KBM-7 (cell line): Measurements from ENCODE around the gene LRRFIP2.
A peak's percentile ranks its signal among the peaks of the same experiment; 100 is the strongest.
"Not testable (repeated sequence)": the region's sequence is repeated elsewhere in the genome, so short reads cannot be mapped to it uniquely, and the experiment has no call there.

Source experiments
- DNase-seq: peaks from one replicate; pipeline ENCODE4 v3.0.0-alpha.2; 2015
- in situ Hi-C: fragments of 300-500 bp; cut with MboI; formaldehyde crosslinking; loops from 2 replicates; pipeline ENCODE4 v1.14.3; 2020; ENCODE audit warnings: low sequenced_read_pairs, low pct_unique_long_range_greater_than_20kb, mixed read lengths

The LRRFIP2 gene

DNA sequence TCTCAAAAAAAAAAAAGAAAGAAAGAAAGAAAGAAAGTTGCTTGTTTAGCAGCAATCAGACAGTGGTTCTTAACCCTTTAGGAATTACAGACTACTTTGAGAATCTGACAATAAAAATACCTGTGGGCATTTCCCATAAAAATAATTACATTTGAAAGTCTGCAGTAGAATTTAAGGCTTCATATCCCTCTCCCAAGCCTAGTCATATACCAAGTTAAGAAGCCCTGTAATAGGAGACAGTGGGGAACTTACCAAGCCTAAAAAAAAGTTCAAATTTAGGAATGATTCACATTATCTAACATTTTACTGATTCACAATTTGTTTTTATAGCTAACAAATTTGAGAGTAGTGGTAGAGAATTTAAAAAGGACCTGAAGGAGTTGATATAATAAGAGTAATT, 47.5 kb downstream of the LRRFIP2 start:
- DNase-seq = no peak
- in situ Hi-C loops = no loop called here

DNA sequence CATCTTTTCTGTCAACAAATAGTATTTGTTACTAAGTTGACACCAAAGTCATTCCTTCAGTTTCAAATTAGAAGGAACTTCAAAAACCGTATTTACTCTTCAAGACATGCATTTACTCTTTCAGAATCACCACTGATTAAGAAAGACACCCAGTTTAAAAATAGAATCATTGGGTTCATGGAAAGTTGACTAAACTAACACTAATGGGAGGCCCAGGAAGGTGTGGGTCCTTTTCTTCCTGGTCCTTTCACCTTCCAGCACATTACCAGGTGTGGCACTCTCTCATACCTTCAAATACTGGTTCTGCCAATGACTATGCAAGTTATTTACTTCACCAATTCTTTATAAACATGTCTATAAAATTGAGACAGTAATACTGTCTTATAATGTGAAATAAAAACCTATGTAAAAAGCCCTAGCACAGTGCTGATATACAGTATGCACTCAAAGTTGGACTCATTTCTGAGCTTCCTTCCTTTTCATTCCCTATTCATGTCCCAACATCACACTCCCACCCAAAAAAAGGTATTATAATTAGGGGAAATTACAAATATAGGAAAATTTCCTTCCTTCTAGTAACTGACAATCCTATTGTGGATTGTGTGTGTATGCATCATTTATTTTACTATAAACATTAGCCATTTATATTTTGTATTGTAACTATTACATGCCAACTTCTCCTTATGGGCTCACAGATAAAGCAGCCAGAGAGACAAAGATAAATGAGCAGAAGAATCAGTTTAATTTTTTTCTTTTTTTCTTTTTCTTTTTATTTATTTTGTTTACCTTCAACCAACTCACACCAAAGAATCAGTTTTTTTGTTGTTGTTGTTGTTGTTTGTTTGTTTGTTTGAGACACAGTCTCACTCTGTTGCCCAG, 48.9 kb downstream of the LRRFIP2 start:
- no peak for DNase-seq
- in situ Hi-C loops = no loop called here

DNA sequence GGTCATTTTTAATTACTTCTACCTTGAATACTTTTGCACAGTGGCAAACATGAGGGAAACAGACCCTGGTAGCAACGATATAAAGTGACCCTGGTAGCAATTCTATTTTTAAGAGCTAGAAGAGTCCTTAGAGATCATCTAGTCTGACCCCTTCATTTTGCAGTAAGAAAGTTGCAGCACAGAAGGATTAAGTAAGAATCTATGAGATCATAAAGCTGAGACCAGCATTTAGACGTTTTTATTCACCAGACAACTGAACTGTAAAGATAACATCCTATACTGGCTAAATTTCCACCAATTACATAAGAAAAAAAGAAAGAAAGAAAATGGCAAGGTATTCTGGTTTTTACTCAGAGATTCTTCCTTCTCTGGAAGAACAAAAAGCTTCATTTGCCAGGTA, 49.9 kb downstream of the LRRFIP2 start:
- in situ Hi-C loops = no loop called here
- DNase-seq = no peak

DNA sequence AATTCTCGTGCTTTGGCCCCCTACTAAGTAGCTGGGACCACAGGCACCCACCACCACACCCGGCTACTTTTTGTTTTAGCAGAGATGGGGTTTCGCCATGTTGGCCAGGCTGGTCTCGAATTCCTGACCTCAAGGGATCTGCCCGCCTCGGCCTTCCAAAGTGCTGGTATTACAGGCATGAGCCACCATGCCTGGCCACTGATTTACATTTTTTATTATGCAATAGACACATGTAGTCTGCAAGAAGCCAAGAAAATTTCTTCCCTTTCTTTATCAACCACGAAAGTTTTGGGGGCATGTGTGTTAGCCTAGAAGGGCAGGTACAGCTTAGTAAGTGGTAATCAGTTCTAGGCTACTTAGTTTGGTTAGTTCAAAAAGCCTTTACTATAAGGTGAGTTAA, 51.1 kb downstream of the LRRFIP2 start:
- in situ Hi-C loops = no loop called here

DNA sequence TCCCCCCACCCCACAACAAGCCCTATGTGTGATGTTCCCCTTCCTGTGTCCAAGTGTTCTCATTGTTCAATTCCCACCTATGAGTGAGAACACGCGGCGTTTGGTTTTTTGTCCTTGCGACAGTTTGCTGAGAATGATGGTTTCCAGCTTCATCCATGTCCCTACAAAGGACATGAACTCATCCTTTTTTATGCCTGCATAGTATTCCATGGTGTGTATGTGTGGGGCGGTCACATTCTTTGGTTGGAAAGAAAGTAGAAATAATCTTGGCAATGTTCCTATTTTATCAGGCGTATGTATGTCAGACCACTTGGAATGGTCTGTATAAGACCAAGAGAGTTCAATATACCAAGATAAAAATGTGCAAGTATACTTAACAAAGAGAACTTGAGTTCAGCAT, 52.3 kb downstream of the LRRFIP2 start:
- DNase-seq, in situ Hi-C loops: not testable (repeated sequence)

More for the DNA sequence above, 51.1 kb downstream of the LRRFIP2 start:
- DNase-seq = no peak

DNA sequence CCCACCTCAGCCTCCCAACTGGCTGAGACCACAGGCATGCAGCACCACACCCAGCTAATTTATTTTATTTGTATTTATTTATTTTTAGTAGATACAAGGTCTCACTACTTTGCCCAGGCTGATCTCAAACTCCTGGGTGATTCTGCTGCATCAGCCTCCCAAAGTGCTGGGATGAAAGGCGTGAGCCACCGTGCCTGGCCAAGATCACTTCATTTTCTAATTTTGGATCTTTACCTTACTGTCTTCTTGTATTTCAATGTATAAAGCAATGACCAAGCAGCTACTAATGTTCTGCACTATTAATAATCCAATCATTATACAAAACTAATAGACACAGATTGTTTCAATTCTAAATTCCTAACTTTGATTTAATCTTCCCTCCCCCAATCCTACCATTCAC, 56.2 kb downstream of the LRRFIP2 start:
- no peak for DNase-seq
- in situ Hi-C loops = no loop called here

DNA sequence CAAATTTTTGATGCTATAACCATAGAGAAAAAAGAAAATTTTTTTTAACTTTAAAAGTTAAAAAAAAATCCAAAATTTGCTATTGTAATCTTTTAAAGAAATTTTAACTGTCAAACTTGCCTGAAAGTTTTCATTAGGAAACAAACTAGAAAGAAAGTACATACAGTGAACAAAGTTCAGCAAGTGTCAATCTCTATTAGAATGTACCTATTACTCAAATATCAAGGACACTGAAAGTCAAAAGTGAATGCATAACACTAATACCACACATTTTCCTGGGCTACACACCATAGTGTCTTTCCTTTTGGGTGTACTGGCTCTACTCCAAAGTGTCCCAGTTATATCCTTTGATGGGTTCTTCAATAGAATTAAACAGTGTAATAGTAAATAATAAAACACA, 56.8 kb downstream of the LRRFIP2 start:
- in situ Hi-C loops = no loop called here
- no peak for DNase-seq

DNA sequence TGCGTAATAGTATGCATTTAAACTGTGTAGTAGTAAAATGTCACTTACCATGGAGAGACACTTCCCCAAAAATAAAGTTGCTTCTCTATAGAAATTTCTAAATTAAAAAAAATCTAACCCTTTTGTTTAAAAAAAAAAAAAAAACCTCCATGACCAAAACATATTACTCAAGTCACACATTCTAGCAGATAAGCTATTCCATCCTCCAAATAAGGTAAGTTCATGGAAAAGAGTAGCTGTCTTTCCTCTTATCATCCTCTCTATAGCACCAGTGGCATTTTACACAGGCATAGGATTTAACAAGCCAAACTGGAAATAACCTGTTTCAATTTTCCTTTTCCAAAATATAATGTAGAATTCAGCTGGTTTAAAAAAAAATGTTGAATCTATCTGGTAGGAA, 57.4 kb downstream of the LRRFIP2 start:
- in situ Hi-C loops = no loop called here
- DNase-seq = no peak

DNA sequence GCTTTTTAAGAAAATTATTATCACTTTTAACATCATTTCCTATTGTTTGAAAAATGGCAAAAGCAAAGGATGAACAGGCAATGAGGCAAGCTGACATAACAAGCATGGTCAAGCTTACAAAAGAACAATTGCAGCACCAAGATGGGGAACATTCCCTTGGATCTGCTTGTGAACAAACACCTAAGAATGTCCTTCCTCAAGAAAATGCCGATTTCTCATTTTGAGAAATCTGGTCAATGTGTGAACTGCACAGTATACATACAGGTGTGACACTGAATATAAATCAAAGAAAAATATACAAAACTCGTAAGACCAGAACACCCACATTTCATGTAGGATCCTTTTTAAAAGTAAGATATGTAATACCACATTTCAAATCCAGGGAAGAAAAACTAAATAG, 58.9 kb downstream of the LRRFIP2 start:
- DNase-seq = no peak
- in situ Hi-C loops = no loop called here

DNA sequence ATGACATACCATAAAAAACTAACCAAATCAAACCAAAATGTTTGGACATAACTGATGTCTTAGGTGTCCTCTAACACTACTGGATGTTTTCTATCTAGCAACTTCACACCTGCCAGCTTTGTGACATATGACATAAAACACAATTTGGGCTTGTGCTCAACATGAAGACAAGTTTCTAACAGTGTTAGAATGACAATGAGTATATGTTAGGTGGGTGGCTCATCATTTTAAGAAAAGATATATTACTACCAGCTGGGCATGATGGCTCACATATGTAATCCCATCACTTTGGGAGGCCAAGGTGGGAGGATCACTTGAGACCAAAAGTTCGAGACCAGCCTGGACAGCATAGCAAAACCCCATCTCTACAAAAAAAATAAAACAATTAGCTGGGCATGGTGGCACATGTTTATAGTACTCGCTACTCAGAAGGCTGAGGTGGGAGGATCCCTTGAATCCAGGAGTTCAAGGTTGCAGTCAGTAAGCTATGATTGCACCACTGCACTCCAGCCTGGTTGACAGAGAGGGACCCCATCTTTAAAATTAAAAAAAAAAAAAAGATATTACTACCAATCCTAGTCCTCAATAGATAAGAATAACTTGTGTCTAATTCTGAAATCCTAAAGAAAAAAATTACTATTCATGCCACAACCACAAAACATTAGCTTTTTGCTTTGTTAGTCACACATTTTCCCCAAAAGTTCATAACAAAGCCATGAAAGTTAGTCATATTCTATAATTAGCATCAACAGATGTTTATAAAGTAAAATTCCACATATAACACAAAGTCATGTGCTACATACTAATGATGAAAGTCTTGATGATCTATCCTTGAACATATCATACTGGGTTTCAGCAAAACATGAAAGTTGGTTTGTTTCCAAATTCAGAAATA, 59.9 kb downstream of the LRRFIP2 start:
- in situ Hi-C loops = no loop called here
- no peak for DNase-seq

DNA sequence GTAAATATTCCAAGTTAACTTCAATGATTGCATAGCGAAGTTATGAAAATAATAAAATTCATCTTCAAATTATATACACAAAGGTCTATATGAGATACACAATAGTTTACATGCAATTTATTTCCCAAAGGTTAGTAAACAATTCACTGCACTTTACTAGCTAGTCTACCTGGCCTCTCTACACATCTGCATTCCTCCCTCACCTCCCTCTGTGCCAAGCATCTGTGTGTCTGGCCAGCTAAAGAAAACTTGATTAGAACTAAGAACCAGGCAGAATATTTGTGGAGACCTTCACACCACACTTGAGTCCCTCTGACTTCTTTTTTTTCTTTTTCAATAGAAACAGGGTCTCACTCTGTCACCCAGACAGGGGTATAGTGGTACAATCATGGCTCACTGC, 61.4 kb downstream of the LRRFIP2 start:
- in situ Hi-C loops = no loop called here
- DNase-seq = no peak

DNA sequence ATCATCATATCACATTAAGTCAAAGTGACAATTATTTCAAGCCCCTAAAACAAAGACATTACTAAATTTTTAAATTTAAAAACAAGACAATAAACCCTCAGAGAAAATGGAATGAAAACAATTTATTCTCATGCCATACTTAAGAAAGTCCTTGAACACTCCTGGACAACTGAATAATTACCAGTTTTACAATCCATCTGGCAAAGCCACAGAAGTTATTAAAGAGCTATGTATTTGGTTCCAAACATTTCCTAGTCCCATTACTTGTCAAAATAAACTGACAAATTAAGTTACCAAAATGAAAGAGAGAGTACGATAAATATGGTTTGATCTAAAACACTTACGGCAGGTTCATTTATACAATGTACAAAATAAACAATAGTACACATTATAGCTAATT, 63.2 kb downstream of the LRRFIP2 start:
- in situ Hi-C loops = no loop called here
- DNase-seq = no peak

DNA sequence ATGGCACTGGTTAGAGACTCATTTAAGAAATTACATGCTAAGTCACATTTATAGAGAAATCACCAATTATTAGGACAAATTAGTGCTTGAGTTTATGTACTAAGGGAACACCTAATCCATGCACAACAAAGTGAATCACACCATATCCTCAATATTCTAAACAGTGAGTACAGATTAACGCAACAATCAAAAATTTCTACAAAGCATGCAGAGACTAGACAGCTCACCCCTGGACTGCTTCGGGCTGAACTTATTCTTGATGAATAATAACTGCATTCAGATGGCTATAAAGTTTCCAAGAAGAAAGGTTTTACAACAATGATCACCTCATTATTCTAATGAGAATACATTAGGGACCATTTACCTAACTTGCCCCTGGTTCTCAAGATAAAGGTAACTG, 66.5 kb downstream of the LRRFIP2 start:
- DNase-seq = no peak
- in situ Hi-C loops = no loop called here

DNA sequence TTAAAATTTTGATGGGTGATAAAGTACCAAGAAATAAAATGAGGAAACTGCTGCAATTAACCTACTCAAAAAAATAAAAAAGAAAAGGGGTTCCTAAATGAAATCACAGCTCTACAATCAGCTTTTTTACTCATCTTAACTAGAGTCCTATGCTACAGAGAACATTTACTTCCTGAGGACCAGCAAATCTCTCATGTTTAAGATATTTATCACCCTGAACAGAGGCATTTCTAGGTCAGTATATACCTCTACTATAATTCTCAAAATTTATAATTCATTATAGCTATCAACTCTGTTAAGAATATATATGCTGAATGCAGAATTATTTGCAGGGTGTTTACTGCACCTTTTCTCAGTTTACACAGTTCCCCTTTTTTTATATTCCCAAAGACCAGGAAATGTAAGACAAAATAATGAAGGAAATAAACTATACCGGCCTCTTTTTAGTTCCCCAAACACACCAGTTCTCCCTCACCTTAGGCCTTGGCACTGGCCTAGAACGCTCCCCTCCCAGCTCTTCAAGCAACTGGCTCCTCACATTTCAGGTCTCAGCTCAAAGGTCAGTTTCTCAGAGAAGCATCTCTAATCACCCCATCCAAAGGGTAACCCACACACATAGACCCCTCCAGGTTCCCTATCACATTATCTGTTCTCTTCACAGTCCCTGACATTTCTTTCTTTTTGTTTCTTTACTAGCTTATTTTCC, 71.1 kb downstream of the LRRFIP2 start:
- peak; percentile 10 for DNase-seq
- in situ Hi-C loops = no loop called here

DNA sequence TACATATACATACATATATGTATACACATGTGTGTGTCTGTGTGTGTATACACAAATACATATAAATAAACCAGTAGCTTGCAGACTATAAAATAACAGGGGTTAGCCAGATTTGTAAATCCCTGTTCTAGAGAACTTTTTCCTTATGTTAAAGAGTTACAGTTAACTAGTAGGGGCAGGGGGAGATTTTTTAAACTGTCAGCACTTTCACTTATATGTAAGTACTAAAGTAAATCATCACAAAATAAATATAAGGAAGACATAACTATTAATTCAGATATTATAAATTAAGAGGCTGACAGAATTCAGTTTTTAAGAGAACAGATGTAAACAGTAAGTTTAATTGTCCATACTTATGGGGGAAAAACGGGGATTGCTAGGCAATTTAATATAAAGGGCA, 74.0 kb downstream of the LRRFIP2 start:
- in situ Hi-C loops = no loop called here
- DNase-seq = no peak

DNA sequence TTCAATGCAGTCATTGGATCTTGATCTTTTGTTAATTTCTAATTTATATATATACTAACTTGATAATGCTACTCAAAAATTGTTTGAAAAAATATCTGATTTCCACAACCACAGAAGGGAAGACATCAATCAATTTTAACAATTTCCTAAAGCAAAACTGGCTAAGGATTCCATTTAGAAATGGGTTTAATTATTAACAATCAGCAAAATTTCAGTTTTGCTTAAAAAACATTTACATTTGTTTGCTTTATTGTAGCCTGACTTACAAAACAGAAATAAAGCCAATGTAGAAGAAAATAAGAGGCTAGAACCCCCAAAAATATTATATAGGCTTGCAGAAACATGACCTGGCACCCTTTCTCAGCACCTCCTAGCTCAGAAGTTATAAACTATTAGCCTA, 74.9 kb downstream of the LRRFIP2 start:
- DNase-seq = no peak
- in situ Hi-C loops = no loop called here

DNA sequence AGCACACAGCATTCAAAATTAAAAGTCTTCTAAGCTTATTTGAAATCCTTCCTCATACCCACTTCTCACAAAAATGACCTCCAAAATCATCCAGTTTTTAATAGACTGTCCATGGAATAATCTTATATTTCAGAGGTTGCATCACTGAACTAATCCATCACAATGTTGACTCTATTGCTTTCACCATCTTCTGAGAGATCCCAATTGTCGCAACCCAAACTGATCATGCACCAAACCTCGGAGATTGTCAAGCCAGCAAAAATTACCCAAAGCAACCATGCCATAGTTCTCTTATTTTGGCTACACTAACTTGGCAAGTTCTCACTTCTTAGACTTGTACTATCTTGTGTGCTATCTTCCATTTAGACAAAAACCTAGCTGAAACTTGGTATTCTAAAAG, 75.5 kb downstream of the LRRFIP2 start:
- DNase-seq = no peak
- in situ Hi-C loops = no loop called here

DNA sequence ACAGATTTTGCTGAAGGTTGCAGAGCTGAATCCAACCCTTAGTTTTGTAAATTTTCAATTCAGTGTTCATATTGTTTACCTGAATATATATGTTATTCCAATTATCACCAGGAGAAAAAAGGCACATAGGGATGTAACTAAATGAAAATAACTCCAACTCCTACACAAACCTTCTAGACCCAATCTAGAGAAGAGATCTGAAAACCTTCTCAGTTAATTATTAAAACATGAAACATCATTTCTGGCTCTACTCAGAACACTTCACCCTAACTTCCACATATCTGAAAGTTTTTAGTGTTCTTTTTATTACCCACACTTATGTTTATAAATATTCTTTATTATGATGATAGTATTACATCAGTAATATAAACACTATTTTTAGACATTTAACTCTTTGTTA, 76.6 kb downstream of the LRRFIP2 start:
- in situ Hi-C loops = no loop called here
- no peak for DNase-seq

DNA sequence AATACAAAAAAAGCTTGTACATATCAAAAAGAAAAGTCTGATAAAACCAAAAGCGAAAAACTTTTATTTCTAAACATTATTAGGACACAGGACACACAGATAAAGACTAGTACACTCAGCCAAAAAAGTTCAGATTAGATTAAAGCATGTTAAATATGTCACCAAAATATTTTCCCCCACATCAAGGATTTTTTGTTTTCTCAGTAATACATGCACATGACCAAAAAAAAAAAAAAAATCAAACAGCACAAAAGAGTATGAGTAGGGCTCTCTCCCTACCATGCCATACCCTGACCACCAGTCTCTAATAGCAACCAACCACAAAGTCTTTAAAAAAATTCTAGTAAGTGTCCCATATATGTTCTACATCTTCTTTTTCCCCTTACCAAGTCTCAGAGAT, 77.4 kb downstream of the LRRFIP2 start:
- no peak for DNase-seq
- in situ Hi-C loops = no loop called here

DNA sequence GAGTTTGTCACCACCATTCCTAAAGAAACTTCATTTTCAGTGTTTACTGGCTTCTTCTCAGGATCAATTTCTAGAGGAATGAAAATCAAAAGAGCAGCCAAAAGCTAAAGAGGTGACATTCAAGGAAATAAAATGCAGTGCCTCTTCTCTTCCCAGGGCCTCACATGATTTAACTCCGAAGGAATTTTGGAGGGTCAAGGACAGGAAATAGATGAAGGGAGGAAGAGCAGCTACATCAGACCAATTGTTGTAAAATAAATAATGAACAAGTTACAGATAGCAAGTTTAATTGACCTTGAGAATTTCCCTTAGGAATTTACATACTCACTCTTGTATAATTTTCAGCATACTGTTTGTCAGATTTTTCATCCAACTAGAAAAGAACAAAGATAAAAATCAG, 78.1 kb downstream of the LRRFIP2 start:
- DNase-seq = no peak
- in situ Hi-C loops = no loop called here
